ENCODE data around the gene CABP1. TPM values are rescaled to one million over a fixed set of nuclear protein-coding genes. Genes with fewer than 3 reads are reported as not detected.

The CABP1 gene
- total and polyA plus RNA-seq, 9 of the 15 experiments (the other 6 are each of a cell fraction or from before 2014, with no cell fraction given), result not detected

DNA sequence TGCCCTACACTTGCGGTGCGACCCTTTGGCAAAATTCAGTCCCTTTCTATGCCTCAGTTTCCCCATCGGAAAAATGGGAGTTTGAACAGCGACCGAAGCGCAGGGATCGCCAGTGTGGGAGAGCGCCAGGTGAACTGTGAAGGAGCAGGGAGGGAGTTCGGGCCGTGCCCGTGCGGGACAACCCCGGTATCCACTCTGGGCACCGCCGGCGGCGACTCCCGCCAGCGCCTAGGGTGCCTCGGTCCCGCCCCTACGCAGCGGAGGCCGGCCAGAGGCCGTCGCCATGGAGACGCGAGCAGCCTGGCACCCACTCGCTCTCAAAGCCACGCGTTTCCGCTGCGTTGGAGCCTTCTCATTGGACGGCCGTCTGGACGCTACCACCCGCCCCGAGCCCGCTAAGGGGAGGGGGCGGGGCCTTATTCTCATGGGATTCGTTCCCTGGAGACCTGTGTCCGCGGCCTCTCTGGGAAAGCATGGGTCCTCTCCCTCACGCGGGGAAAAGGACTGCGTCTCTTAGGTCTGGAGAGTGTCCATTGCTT, 45.8 kb downstream of the CABP1 start (continued):
- peak; percentile 87 for TF ChIP-seq KDM5B (IDR thresholded peaks at IDR 0.05; ENCODE audit: insufficient replicate concordance, low read depth, low read length)
- TF ChIP-seq NBN (IDR thresholded peaks at IDR 0.05; ENCODE audit: low read depth), result peak; percentile 31; the same call in 1 of the 2 replicates
- TF ChIP-seq, protein P1, sequence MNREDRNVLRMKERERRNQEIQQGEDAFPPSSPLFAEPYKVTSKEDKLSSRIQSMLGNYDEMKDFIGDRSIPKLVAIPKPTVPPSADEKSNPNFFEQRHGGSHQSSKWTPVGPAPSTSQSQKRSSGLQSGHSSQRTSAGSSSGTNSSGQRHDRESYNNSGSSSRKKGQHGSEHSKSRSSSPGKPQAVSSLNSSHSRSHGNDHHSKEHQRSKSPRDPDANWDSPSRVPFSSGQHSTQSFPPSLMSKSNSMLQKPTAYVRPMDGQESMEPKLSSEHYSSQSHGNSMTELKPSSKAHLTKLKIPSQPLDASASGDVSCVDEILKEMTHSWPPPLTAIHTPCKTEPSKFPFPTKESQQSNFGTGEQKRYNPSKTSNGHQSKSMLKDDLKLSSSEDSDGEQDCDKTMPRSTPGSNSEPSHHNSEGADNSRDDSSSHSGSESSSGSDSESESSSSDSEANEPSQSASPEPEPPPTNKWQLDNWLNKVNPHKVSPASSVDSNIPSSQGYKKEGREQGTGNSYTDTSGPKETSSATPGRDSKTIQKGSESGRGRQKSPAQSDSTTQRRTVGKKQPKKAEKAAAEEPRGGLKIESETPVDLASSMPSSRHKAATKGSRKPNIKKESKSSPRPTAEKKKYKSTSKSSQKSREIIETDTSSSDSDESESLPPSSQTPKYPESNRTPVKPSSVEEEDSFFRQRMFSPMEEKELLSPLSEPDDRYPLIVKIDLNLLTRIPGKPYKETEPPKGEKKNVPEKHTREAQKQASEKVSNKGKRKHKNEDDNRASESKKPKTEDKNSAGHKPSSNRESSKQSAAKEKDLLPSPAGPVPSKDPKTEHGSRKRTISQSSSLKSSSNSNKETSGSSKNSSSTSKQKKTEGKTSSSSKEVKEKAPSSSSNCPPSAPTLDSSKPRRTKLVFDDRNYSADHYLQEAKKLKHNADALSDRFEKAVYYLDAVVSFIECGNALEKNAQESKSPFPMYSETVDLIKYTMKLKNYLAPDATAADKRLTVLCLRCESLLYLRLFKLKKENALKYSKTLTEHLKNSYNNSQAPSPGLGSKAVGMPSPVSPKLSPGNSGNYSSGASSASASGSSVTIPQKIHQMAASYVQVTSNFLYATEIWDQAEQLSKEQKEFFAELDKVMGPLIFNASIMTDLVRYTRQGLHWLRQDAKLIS (CRISPR knock-in tag; IDR thresholded peaks at IDR 0.05), result 0 out of 2 replicates have a peak, but pooled peaks have one; percentile 13
- peak; percentile 58; the same call in 1 of the 2 replicates for TF ChIP-seq HDAC2 (IDR thresholded peaks at IDR 0.05)
- TF ChIP-seq BCOR (IDR thresholded peaks at IDR 0.05), result peak; percentile 98
- TF ChIP-seq, protein P2, sequence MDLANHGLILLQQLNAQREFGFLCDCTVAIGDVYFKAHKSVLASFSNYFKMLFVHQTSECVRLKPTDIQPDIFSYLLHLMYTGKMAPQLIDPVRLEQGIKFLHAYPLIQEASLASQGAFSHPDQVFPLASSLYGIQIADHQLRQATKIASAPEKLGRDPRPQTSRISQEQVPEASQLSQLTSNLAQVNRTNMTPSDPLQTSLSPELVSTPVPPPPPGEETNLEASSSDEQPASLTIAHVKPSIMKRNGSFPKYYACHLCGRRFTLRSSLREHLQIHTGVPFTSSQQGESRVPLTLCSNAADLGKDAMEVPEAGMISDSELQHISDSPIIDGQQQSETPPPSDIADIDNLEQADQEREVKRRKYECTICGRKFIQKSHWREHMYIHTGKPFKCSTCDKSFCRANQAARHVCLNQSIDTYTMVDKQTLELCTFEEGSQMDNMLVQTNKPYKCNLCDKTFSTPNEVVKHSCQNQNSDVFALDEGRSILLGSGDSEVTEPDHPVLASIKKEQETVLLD (IDR thresholded peaks at IDR 0.05), result 0 out of 2 replicates have a peak, but pooled peaks have one; percentile 21
- TF ChIP-seq, protein P3, sequence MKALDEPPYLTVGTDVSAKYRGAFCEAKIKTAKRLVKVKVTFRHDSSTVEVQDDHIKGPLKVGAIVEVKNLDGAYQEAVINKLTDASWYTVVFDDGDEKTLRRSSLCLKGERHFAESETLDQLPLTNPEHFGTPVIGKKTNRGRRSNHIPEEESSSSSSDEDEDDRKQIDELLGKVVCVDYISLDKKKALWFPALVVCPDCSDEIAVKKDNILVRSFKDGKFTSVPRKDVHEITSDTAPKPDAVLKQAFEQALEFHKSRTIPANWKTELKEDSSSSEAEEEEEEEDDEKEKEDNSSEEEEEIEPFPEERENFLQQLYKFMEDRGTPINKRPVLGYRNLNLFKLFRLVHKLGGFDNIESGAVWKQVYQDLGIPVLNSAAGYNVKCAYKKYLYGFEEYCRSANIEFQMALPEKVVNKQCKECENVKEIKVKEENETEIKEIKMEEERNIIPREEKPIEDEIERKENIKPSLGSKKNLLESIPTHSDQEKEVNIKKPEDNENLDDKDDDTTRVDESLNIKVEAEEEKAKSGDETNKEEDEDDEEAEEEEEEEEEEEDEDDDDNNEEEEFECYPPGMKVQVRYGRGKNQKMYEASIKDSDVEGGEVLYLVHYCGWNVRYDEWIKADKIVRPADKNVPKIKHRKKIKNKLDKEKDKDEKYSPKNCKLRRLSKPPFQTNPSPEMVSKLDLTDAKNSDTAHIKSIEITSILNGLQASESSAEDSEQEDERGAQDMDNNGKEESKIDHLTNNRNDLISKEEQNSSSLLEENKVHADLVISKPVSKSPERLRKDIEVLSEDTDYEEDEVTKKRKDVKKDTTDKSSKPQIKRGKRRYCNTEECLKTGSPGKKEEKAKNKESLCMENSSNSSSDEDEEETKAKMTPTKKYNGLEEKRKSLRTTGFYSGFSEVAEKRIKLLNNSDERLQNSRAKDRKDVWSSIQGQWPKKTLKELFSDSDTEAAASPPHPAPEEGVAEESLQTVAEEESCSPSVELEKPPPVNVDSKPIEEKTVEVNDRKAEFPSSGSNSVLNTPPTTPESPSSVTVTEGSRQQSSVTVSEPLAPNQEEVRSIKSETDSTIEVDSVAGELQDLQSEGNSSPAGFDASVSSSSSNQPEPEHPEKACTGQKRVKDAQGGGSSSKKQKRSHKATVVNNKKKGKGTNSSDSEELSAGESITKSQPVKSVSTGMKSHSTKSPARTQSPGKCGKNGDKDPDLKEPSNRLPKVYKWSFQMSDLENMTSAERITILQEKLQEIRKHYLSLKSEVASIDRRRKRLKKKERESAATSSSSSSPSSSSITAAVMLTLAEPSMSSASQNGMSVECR (CRISPR knock-in tag; IDR thresholded peaks at IDR 0.05), result no peak
- TF ChIP-seq STAT5B (CRISPR knock-in tag; IDR thresholded peaks at IDR 0.05), result no peak
- TF ChIP-seq SMAD4 (CRISPR knock-in tag; conservative IDR thresholded peaks at IDR 0.05), result no peak
- TF ChIP-seq ARID1B (IDR thresholded peaks at IDR 0.05), result peak; percentile 10; the same call in 1 of the 2 replicates
- peak; percentile 90 for TF ChIP-seq CXXC5 (CRISPR knock-in tag; IDR thresholded peaks at IDR 0.05)
- TF ChIP-seq HNRNPLL (IDR thresholded peaks at IDR 0.05; ENCODE audit: low read depth, low read length, poor library complexity, severe bottlenecking), result no peak
- TF ChIP-seq SP2 (IDR thresholded peaks at IDR 0.05; ENCODE audit: extremely low read depth, low read depth, low read length, poor library complexity, severe bottlenecking), result peak; percentile 38
- TF ChIP-seq, protein P4, sequence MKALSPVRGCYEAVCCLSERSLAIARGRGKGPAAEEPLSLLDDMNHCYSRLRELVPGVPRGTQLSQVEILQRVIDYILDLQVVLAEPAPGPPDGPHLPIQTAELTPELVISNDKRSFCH (CRISPR knock-in tag; IDR thresholded peaks at IDR 0.05), result no peak
- TF ChIP-seq, protein P4 (tag; IDR thresholded peaks at IDR 0.05), result no peak
- TF ChIP-seq SIN3A (IDR thresholded peaks at IDR 0.05; ENCODE audit: borderline replicate concordance in 2 of 2, control insufficient read depth in 1 of 2, low read depth in 2 of 2, low read length in 2 of 2), result peak in 1 of 2 experiments; percentile 42; a peak in 1 of 4 replicates
- peak; percentile 75; the same call in 1 of the 2 replicates for TF ChIP-seq CREM (IDR thresholded peaks at IDR 0.05; ENCODE audit: low read depth)
- peak; percentile 67 for TF ChIP-seq RBFOX2 (IDR thresholded peaks at IDR 0.05; ENCODE audit: low read depth, low read length)
